ENCODE results near the gene GLDN. TPM values are rescaled to one million over a fixed set of nuclear protein-coding genes. Genes with fewer than 3 reads are reported as not detected.
A peak's percentile ranks its signal among the peaks of the same experiment; 100 is the strongest.

Gene GLDN
- total RNA-seq, 4 donors from 2014 or later, result 0.27 to 1.8 (median 1.2) TPM

DNA sequence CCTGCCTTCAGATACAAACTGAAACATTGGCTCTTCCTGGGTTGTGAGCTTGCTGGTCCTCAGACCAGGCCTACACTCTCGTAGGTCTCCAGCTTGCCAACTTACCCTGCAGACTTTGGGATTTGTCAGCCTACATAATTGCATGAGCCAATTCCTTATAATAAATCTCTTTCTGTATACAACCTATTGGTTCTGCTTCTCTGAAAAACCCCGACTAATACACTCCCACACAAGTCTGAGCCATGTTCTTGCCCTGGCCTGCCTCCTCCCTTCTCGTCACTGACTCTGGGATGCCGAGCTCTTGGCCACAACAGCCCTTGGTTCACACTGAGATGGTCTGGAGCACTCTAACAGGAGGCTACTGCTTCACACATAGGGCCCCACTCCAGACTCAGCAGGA is 12.5 kb upstream of the GLDN start:
- H3K4me1 ChIP-seq, result peaks cover 0 to 7% of the 10 kb centered on the region in 2 donors
- no peak overlapping the region for H3K27ac ChIP-seq
- H3K9me3 ChIP-seq, result no peaks in the 10 kb centered on the region
- 88 to 91% methylated on average over 4 of the region's 4 CpGs for WGBS, 2 donors
- intact Hi-C loops (cut with DNase I), result no loop called here
- TF ChIP-seq POLR2A (IDR thresholded peaks at IDR 0.05), result no peak
- TF ChIP-seq, protein P1, sequence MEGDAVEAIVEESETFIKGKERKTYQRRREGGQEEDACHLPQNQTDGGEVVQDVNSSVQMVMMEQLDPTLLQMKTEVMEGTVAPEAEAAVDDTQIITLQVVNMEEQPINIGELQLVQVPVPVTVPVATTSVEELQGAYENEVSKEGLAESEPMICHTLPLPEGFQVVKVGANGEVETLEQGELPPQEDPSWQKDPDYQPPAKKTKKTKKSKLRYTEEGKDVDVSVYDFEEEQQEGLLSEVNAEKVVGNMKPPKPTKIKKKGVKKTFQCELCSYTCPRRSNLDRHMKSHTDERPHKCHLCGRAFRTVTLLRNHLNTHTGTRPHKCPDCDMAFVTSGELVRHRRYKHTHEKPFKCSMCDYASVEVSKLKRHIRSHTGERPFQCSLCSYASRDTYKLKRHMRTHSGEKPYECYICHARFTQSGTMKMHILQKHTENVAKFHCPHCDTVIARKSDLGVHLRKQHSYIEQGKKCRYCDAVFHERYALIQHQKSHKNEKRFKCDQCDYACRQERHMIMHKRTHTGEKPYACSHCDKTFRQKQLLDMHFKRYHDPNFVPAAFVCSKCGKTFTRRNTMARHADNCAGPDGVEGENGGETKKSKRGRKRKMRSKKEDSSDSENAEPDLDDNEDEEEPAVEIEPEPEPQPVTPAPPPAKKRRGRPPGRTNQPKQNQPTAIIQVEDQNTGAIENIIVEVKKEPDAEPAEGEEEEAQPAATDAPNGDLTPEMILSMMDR (IDR thresholded peaks at IDR 0.05), result no peak
- H3K4me3 ChIP-seq (replicated peaks in 1 of 3), result no peak overlapping the region
- no peaks in the 10 kb centered on the region for H3K27me3 ChIP-seq
- DNase-seq, result no peak
- H3K36me3 ChIP-seq, result no peaks in the 10 kb centered on the region

DNA sequence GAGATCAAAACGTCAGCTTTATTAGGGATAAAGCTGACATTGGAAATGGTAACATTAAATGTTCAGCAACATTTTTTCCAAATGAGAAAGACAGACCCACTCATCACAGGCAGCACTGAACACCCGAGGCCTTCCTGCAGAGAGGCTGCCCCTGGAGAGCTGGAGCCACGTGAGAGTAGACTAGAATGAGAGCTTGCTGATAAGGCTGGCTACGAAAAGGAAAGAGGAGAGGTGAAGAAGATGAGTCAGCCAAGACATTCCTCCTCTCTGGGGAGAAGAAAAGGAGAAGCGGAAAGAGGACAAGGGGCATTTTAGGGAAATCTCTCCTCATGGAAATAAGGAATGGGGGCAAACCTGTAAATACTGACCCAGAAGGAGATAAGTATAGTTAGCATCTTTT is 10.3 kb upstream of the GLDN start:
- Histone ChIP-seq H3K27me3 (no peaks in the 10 kb centered on the region), H3K4me1 (peaks cover 0 to 17% of the 10 kb centered on the region in 2 donors), H3K36me3 (no peaks in the 10 kb centered on the region), H3K4me3 (replicated peaks in 1 of 3) (no peak overlapping the region), H3K9me3 (no peaks in the 10 kb centered on the region), H3K27ac (no peak overlapping the region)
- no peak for TF ChIP-seq POLR2A (IDR thresholded peaks at IDR 0.05)
- TF ChIP-seq, protein P1 (IDR thresholded peaks at IDR 0.05), result no peak
- no peak for DNase-seq
- 79% methylated on average over 5 of the region's 5 CpGs for WGBS, 2 donors
- intact Hi-C loops (cut with DNase I), result no loop called here

DNA sequence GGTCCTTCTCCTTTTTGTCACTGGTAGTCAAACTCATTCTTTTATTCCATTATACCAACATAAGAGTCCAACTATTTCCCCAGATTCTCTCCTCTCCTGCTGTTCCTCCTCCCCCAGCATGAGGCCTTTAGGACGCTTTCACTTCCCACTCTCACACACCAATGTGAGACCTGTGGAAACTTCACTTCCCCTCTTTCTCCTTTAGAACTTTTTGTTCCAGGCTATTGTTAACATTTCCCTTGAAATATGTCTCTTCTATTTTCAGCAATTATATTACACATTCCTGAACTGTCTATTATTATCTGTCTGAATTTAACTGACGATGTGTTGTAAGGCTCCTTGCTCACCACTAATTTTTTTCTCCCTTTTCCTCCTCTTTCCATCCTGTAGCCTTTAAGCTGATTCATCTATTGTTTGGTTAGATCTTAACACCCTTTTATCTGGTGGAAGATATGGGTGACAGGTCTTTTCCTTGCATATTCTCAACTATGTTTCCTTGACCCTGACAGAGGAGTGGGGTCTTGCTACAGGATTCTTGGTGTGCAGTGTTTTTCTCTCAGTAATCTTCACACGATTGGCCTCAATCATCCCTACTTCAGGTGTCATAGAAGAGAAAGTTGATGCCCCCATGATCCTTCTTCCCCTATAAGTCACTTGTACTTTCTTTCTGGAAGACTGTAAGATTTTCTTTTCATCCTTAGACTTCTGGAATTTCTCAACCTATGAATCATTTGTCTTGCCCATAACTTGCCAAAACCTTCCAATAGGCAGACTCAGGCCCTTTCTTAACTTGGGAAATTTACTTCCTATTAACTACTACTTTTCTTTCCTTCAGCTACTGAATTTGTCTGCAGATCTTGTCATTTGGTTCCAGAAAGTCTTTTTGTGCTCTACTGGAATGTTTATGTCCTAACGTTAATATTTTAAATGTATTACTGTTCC is 9.0 kb upstream of the GLDN start:
- no peak for TF ChIP-seq POLR2A (IDR thresholded peaks at IDR 0.05)
- TF ChIP-seq, protein P1 (IDR thresholded peaks at IDR 0.05), result no peak
- Histone ChIP-seq H3K36me3 (no peaks in the 10 kb centered on the region), H3K4me1 (peaks cover 0 to 17% of the 10 kb centered on the region in 2 donors), H3K9me3 (no peaks in the 10 kb centered on the region), H3K27me3 (no peaks in the 10 kb centered on the region), H3K27ac (no peak overlapping the region), H3K4me3 (replicated peaks in 1 of 3) (no peak overlapping the region)
- 66 to 70% methylated on average over 4 of the region's 4 CpGs for WGBS, 2 donors
- no peak for DNase-seq
- intact Hi-C loops (cut with DNase I), result no loop called here

DNA sequence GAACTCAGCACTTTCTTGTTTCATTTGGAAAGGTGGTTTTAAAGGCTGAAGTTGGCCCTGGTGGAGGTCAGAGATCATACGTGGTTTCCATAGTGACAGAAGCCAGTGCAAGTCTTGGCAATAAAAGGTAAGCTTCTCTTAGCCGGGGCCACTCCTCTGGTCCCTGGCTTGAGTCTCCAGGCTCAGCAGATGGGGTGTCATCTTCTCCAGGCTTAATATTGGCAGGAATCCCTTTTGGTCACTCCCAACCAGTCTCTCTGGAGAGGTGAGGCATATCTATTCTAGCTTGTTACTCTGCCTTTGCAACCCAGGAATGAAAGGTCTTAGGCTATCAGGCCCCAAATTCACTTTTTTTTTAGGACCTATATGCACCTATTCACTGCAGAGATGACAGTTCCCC is 7.9 kb upstream of the GLDN start:
- Histone ChIP-seq H3K4me3 (replicated peaks in 1 of 3) (no peak overlapping the region), H3K36me3 (no peaks in the 10 kb centered on the region), H3K27ac (no peak overlapping the region), H3K4me1 (peaks cover 0 to 17% of the 10 kb centered on the region in 2 donors), H3K9me3 (no peaks in the 10 kb centered on the region), H3K27me3 (no peaks in the 10 kb centered on the region)
- 78 to 94% methylated on average over 2 of the region's 2 CpGs for WGBS, 2 donors
- intact Hi-C loops (cut with DNase I), result no loop called here
- no peak for DNase-seq
- no peak for TF ChIP-seq POLR2A (IDR thresholded peaks at IDR 0.05)
- TF ChIP-seq, protein P1 (IDR thresholded peaks at IDR 0.05), result no peak

DNA sequence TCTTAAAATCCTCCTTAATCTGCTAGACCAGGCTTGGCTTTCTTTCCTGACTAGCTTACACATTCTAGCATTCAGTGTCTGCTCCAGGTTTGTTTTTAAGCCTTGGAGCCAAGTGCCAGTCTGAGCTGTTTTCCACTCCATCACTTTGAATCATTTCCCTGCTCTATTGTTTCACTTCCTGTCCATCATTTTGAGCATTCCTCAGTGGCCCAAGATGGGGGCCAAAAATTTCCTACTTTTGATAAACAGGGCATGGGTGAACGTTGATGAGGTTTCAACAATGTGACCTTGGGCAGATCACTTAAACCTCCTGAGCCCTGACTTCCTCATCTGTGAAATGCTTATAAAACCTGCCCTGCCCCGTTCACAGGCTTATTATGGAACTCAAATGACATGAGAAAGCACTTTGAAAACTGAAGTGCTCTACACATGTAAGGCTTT is 7.4 kb upstream of the GLDN start:
- H3K4me3 ChIP-seq (replicated peaks in 1 of 3), result no peak overlapping the region

More for the DNA sequence above, 7.4 kb upstream of the GLDN start:
- TF ChIP-seq POLR2A (IDR thresholded peaks at IDR 0.05), result no peak
- TF ChIP-seq, protein P1 (IDR thresholded peaks at IDR 0.05), result no peak
- 9 to 11% methylated on average over 2 of the region's 2 CpGs for WGBS, 2 donors
- H3K9me3 ChIP-seq, result no peaks in the 10 kb centered on the region
- H3K4me1 ChIP-seq, result peaks cover 0 to 17% of the 10 kb centered on the region in 2 donors
- H3K27me3 ChIP-seq, result no peaks in the 10 kb centered on the region
- intact Hi-C loops (cut with DNase I), result no loop called here
- no peaks in the 10 kb centered on the region for H3K36me3 ChIP-seq
- DNase-seq, result peak in 1 of 2 donors; percentile 14
- no peak overlapping the region for H3K27ac ChIP-seq

All from thyroid gland (tissue), 4 donors.